Hematopoietic multipotent progenitor cell treated with erythropoietin and hydrocortisone succinate and interleukin-3 and kit ligand, for 15 days (in vitro differentiated cells): ENCODE data around the gene PHPT1.
"Not testable (repeated sequence)": the region's sequence is repeated elsewhere in the genome, so short reads cannot be mapped to it uniquely, and the experiment has no call there.

ENCODE experiments used
- DNase-seq: peaks from one replicate; pipeline ENCODE4 v3.0.0-alpha.2; 2015; ENCODE audit warnings: low spot score

The PHPT1 gene

DNA sequence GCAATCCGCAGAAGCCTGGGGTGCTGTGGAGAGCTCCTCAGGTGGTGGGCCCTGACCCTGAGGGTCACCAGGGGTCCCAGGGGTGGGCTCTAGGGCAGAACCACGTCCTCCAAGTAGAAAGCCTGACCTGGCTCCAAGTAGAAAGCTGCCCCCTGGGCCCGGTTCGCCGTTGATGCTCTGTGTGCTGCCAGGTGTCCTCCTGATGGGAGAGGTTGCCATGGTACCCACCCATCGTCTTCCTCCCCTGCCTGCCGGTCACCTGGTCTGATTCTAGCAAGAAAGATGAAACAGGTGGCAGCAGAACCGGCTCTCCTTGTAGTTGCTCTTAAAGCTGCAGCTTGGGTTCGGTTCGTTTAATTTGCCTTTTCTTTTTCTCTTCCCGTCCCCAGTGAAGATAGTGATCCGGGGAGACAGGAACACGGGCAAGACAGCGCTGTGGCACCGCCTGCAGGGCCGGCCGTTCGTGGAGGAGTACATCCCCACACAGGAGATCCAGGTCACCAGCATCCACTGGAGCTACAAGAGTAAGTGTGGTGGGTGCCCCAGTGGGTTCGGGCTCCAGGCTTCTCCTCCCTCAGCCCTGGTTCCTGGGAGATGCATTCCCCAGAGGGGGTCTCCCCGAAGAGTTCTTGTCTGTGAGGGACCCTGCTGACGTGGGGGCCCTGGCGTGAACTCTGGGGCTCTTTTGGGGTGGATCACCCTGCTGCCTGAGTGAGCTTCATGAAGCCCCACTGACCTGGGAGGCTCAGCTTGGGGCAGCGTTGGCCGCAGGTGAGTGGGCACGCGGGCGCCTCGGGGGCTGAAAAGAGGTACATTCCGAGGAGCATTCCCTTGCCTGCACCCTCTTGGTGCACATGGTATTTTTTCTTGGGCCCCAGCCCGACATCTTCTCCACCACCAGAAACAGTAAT, 25.8 kb upstream of the PHPT1 start:
- DNase-seq: no peak

- no peak for DNase-seq
These were observed 24.5 kb upstream of the PHPT1 start for GRCh38 chr9:136824496-136825225.

GRCh38 chr9:136825295-136826187, 23.7 kb upstream of the PHPT1 start:
- DNase-seq: no peak

- DNase-seq: no peak
These were observed 23.0 kb upstream of the PHPT1 start for GRCh38 chr9:136826188-136826541.

DNA sequence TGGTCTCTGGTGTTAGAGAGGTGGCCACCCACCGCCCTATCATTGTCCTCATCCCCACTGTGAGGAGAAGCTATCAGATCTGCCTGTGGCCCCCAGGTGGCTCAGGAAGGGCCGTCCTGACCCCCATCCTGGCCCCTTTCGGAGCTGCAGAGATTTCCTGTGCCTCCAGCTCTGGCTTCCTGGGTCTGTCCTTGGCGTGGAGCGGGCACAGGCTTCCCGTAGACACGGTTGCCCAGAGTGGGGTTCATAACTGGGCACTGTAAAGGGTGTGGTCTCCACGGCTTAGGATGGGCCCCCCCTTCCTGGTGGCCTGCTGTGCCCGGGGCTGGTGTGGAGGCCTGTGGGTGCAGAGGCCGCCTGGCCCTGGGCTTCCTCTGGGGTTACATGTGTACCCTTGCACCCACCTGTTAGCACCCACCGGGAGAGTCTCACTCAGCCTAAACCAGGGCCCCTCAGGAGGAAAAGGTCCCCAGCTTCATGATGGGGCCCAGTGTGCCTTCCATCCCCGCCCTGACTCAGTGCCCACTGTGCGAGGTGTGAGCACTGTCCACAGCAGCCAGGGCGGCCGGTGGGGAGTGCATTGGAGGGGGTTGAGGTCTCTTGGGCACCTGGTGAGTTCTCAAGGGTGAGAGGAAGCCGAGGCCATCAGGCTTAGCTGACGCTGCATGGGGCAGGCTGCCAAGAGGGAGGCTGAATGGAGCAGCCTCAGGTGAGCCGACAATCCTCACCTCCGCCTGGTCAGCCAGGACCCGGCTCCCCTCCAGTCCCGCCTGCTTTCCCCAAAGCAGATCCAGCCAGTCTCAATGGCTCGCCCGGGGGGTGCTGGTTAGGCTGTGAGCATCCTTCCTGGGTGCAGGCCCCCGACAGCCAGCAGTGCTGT, 22.3 kb upstream of the PHPT1 start:
- no peak for DNase-seq

DNA sequence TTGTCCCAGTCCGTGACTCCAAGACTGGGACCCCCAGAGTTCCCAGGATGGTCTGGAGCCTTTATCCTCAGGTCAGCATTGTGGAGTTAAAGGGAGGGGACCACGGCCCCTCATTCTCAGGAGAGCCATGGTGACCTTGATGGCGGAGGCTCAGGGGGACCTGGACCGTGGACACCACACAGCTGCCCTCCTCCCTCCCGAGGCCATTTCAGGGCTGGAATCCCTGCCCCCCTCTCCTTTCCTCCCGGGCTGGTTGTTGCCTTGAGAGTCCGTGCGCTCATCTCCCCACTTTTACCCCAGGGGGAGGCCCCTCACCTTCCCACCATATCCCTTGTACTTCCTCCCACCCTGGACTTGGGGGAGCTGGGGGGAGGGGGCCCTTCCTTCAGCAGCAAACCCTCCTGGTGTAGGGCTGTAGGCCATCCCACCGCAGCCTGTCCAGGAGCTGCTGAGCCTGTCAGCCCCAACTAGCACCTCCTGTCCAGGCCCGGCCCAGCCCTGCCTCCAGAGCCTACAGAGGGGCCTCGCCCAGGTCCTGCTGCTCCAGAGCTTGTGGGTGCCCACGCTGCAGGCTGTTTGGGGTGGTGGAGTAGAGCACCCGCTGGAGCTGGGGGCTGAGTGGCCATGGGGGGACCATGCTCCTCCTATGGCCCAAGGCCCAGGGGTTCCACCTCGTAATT, 21.3 kb upstream of the PHPT1 start:
- no peak for DNase-seq

- no peak for DNase-seq
These were observed 20.6 kb upstream of the PHPT1 start for GRCh38 chr9:136828474-136829140.

- no peak for DNase-seq
These were observed 19.8 kb upstream of the PHPT1 start for GRCh38 chr9:136829412-136829811.

GRCh38 chr9:136829981-136830885, 19.0 kb upstream of the PHPT1 start:
- no peak for DNase-seq

DNA sequence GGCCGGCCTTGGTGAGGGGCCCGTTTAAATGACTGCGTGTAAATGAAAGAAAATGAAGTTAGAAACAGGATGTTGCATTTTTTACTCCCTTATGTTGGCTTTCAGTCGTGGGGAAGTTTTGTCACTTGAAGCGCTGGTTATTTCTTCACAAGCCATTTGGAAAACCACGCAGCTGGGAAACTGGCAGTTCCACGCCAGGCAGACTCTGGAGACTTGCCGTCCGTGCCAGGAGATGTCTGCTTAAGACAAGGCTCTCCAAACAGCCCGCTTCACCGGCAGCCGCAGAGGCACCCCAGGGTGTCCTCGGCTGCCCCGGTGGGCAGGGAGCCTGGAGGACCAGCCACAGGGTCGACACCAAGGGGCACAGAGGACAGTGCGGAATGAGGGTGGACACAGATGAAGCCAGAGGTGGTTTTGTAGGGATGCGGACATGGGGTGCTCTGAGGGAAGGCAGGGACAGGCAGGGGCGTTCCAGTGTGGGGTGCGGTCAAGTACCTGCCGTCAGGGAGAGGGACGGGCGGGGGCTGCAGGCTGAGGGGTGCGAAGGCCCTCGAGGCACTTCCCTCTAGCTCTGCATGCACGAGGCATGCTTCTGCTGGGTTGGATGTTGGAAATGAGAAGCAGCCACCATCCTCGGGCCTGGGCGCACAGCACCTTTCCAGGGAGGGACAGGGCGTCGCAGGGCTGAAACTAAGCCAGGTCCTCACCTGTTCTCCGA, 18.0 kb upstream of the PHPT1 start:
- DNase-seq: no peak

- no peak for DNase-seq
These were observed 17.5 kb upstream of the PHPT1 start for GRCh38 chr9:136831720-136832104.

DNA sequence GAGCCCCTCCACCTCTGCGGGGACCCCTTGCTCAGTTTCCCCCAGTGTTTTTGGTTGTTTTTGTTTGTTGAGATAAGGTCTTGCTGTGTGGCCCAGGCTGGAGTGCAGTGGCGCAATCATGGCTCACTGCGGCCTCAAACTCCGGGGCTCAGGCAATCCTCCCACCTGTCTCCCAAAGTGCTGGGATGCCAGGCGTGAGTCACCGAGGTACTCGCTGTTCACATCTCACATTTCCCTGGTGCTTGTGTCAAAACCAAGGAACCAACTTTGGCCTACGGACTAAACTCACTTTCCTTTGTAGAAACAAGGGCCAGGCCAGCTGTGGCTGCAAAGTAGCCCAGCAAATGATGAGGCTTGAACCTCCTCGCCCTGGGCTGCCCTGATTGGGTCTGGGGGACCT, 16.6 kb upstream of the PHPT1 start:
- DNase-seq: no peak

DNA sequence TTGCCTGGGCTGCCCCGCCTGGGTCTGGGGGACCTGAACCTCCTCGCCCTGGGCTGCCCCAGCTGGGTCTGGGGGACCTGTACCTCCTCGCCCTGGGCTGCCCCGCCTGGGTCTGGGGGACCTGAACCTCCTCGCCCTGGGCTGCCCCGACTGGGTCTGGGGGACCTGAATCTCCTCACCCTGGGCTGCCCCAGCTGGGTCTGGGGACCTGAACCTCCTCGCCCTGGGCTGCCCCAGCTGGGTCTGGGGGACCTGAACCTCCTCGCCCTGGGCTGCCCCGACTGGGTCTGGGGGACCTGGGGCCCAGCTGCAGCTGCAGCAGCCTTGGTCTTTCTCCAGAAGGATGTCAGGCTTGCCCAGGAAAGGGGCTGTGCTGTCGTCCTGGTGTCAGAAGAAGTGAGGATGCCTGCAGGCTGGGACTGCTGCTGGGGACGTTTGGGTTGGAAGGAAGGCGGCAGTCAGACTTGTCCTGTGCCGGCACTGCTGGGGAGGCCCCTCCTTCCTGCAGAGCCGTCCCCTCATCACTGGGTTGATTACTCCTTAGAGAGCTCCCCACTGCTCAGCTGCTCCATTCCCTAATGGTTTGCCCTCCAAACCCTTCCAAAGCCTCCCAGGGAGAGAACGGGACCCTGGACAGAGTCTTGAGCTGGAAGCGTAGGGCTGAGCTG, 15.7 kb upstream of the PHPT1 start:
- not testable (repeated sequence) for DNase-seq

DNA sequence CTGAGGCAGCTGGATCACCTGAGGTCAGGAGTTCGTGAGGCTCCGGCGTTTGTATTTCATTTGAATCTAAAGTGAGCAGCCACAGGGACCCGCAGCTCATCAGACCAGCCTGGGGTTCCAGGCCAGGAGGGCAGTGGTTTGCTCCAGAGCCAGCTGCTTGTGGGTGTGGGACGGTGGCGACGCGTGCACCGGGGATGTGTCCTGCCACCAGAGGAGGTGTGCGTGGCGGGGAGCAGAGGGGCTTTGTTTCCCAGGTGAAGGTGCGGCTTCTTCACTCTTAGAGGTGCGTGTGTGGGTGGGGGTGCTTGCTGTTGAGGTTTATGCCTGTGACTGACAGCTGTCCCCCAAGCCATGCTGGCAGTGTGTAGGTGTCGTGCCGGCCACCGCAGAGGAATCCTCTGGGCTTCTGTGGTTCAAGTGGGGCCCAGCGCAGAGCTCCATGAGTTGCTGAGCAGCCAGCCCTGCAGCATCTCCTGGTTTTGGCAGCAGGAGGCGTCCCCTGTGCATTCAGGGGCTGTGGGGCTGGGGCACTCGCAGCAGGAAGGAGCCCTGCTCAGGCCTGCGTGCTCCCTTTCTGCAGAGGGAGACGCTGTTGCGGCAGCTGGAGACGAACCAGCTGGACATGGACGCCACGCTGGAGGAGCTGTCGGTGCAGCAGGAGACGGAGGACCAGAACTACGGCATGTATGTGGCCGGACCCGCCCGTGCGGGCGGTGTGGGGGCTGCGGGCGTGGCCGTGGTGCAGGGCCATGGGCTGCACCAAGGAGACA, 13.9 kb upstream of the PHPT1 start:
- DNase-seq: no peak

DNA sequence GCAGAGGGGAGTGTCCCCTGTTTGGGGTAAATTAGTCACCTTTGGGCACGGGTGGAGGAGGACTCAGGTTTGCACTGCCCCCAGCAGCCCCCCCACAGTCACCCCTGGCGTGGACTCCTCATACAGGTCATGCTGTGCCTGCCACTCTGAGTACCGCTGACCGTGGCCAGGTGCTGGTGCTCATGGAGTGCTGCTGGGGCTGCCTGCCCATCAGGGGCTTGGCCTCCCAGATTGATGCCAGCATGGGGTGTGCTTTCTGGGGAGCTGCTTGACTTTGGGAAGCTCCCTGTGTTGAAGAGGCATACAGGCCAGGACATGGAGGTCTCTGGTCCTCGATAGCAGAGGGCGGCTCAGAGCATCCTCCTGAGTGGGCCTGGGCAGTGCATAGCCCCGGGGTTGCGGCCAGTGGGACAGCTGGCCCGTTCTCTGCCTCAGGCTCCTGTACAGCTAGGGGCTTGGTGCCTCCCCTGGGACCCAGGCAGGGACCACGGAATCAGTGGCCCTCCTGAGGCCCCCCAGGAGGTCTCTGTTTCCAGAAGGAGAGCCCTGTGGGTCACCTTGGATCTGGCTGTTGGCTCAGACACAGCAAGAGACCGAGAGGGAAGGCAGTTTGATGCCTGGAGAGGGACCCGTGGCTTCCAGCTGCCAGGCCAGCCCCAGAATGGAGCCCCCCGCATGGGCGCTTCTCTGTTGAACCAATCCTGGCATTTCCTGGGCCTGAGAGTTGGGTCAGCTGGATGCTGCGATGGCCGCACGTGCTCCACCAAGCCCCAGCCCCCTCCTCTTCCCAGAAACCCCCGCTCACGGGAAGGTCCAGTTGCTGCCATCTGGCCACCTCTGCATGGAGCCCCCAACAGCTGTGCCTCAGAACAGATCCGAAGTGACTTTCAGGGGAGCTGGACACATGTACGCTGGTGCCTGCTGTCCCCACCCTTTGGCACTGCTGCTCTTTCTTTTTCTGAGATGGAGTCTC, 13.0 kb upstream of the PHPT1 start:
- DNase-seq: no peak
